Adrenal gland (tissue), 12 donors: ENCODE data around the gene SH3PXD2B. TPM values are rescaled to one million over a fixed set of nuclear protein-coding genes. Genes with fewer than 3 reads are reported as not detected.

Experiments
- DNase-seq, 7 donors: peaks; one replicate each; pipeline ENCODE4 v3.0.0-alpha.2; 2019 to 2020
- H3K27ac ChIP-seq, 5 donors: fragments of 200-600 bp; sonication (generic) in 4 of 5; 1 replicate in 3 of 5; 2 replicates in 2 of 5; pipeline versions ENCODE4 v1.5.1 to v1.8.0; 2016 to 2020; ENCODE audit warnings: mild to moderate bottlenecking in 1 of 5
- H3K27me3 ChIP-seq: fragments of 200-600 bp; 2 replicates; pipeline ENCODE4 v1.8.0; 2021
- H3K36me3 ChIP-seq, 2 donors: fragments of 200-600 bp; replicated peaks in 1 of 2; 1 replicate in 1 of 2; 2 replicates in 1 of 2; pipeline versions ENCODE4 v1.5.1 to v1.8.0; 2018 to 2022
- H3K4me1 ChIP-seq, 2 donors: fragments of 200-600 bp; replicated peaks in 1 of 2; 1 replicate in 1 of 2; 2 replicates in 1 of 2; pipeline versions ENCODE4 v1.5.1 to v1.8.0; 2018 to 2021
- H3K4me3 ChIP-seq, 4 donors: fragments of 200-600 bp; sonication (generic) in 3 of 4; one replicate each; pipeline ENCODE4 v1.5.1; 2016 to 2018
- H3K9me3 ChIP-seq, 3 donors: fragments of 200-600 bp; sonication (generic) in 1 of 3; replicated peaks in 1 of 3; 1 replicate in 2 of 3; 2 replicates in 1 of 3; pipeline versions ENCODE4 v1.5.1 to v1.8.0; 2016 to 2021
- CTCF ChIP-seq, 6 experiments: fragments of 450-650 bp in 4 of 6; fragments of 200-600 bp in 2 of 6; sonication (generic) in 1 of 6; IDR thresholded peaks; 1 replicate in 5 of 6; 2 replicates in 1 of 6; pipeline versions ENCODE4 v1.5.1 to v1.8.0; 2016 to 2021; ENCODE audit warnings: antibody characterized with exemption in 6 of 6, mild to moderate bottlenecking in 2 of 6, moderate library complexity in 1 of 6
- POLR2A ChIP-seq, 2 donors: fragments of 450-650 bp; IDR thresholded peaks; one replicate each; pipeline ENCODE4 v1.6.1; 2017; ENCODE audit warnings: antibody characterized with exemption in 2 of 2, mild to moderate bottlenecking in 2 of 2, moderate library complexity in 1 of 2
- WGBS, 4 donors: extraction: QIAGEN DNeasy Blood & Tissue Kit in 2 of 4; methylation state at CpG; one replicate each; pipeline versions ENCODE4 v1.1.5 to v1.1.7; 2013 to 2017; 5-methylcytosine and 5-hydroxymethylcytosine counted together
- intact Hi-C, 2 donors: fragments of 100-400 bp; cut with DNase I; formaldehyde crosslinking; loops; one replicate each; pipeline versions ENCODE4 v1.14.1 to v1.15.0; 2022 to 2023
- polyA plus RNA-seq, 3 donors: library from polyadenylated mRNA; stranded (reverse); fragments of 200-250 nt in 2 of 3; fragments of 350-450 nt in 1 of 3; fragmentation: Illumina TruSeq in 1 of 3; extraction: RNeasy Lipid Tissue Mini Kit (QIAGEN cat#74804) in 1 of 3; gene quantifications; one replicate each; pipeline ENCODE4 v1.2.3, GENCODE V29; 2013 to 2014
- total RNA-seq, 9 donors: library from RNA; depleted of rRNA in 4 of 9; stranded (reverse); fragments of >200 nt in 4 of 9; fragments of 120-200 nt in 1 of 9; fragmentation: NEBNext Ultra II Directional in 1 of 9; extraction: Animal tissue kit (Norgen Biotek cat#: 25700) in 1 of 9; gene quantifications; one replicate each; pipeline versions ENCODE4 v1.1.0 to v1.2.4, GENCODE V29; 2013 to 2023
- donor health status: healthy with polysubstance abuse.
- donor health status: Bipolar disorder and iron deficiency.
- donor health status: DM: yes; HTN: yes; CAD: no.
- donor health status: DM: no; HTN: no; CAD: no.
- donor health status: DM: no; HTN: no; CAD: no.
- donor health status: DM: yes; HTN: yes; CAD: no.

Gene SH3PXD2B
- total and polyA plus RNA-seq, 12 donors, result 15.2 to 111 (median 51.5) TPM

DNA sequence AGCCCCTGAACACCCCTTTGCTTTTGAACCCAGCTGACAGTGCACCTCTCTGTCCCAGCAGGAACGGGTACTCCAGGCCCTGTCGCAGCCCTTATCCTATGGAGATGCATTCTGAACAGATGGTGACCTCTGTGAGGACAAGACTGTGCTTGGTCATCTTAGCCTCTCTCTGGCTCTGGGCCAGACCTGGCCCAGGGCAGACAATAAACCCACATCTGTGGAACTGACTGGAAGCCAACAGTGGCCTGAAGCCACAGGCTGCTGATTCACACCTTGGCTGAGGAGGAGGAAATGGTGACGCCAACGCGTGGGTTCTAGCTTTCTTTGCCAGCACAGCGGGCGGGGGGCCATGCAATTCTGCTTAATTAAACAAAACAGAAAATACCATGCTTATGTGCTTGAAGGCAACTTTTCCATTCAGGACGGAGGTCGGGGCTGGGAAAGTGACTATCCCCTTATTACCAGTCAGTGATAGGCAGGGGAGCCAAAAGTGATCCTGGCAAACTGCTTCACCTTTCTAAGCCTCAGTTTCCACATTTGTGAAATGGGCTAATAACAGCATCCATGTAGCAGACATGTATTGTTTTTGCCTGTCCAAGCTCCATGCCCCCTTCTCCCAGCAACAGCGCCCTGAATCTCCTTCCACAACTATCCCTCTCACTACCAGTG, 10.8 kb downstream of the SH3PXD2B start:
- DNase-seq, result peak; percentile 91 to 98 (median 96)
- Histone ChIP-seq H3K4me1 (peaks cover 49 to 85% of the 10 kb centered on the region in 2 donors), H3K27ac (peak overlapping the region; percentile 70 to 94 (median 94)), H3K4me3 (no peak overlapping the region), H3K27me3 (no peaks in the 10 kb centered on the region), H3K36me3 (no peaks in the 10 kb centered on the region), H3K9me3 (no peaks in the 10 kb centered on the region)
- TF ChIP-seq CTCF (IDR thresholded peaks at IDR 0.05), result no peak
- TF ChIP-seq POLR2A (IDR thresholded peaks at IDR 0.05), result peak in 1 of 2 donors; percentile 32
- 20 to 27% (median 26%) methylated on average over 9 to 10 of the region's 10 CpGs for WGBS, 4 donors
- intact Hi-C loops, result no loop called here

DNA sequence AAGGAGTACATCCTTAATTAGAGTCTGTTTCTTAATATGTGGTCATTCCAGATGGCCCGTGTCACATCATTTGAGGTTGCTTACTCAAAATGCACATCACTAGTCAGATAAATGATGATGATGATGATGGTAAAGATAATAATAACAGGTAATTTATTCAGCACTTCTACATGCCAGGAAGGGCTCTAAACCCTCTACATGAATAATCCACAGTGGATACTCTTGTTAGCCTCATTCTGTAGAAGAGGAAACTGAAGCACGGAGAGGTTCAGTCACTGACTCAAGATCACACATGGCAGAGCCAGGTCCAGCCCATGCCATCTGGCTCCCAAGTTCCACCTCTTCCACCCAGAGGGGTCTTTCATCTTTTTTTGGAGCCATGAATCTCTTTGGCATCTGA, 11.7 kb downstream of the SH3PXD2B start:
- no peaks in the 10 kb centered on the region for H3K9me3 ChIP-seq
- TF ChIP-seq POLR2A (IDR thresholded peaks at IDR 0.05), result no peak
- no peak for TF ChIP-seq CTCF (IDR thresholded peaks at IDR 0.05)
- DNase-seq, result no peak
- intact Hi-C loops, result no loop called here
- no peaks in the 10 kb centered on the region for H3K27me3 ChIP-seq
- peaks cover 57 to 89% of the 10 kb centered on the region in 2 donors for H3K4me1 ChIP-seq
- peak overlapping the region; percentile 63 to 94 (median 94) for H3K27ac ChIP-seq
- WGBS, 4 donors, result 82 to 92% (median 88%) methylated on average over 2 of the region's 2 CpGs
- no peaks in the 10 kb centered on the region for H3K36me3 ChIP-seq
- H3K4me3 ChIP-seq, result no peak overlapping the region

- H3K4me3 ChIP-seq, result no peak overlapping the region
- WGBS, 4 donors, result 45 to 72% (median 50%) methylated on average over 14 of the region's 14 CpGs
- H3K27me3 ChIP-seq, result no peaks in the 10 kb centered on the region
- H3K4me1 ChIP-seq, result peaks cover 61 to 89% of the 10 kb centered on the region in 2 donors
- no peaks in the 10 kb centered on the region for H3K36me3 ChIP-seq
- H3K27ac ChIP-seq, result peak overlapping the region; percentile 73 to 94 (median 92)
- peak; percentile 91 to 99 (median 96) for DNase-seq
- TF ChIP-seq POLR2A (IDR thresholded peaks at IDR 0.05) (peak in 1 of 2 donors; percentile 79), CTCF (IDR thresholded peaks at IDR 0.05) (no peak)
- H3K9me3 ChIP-seq, result no peaks in the 10 kb centered on the region
- intact Hi-C loops, result no loop called here
These were observed 13.0 kb downstream of the SH3PXD2B start for GRCh38 chr5:172441262-172441751.

- H3K27me3 ChIP-seq, result no peaks in the 10 kb centered on the region
- peak in 1 of 7 donors; percentile 22 for DNase-seq
- 83 to 89% (median 84%) methylated on average over 7 of the region's 7 CpGs for WGBS, 4 donors
- TF ChIP-seq CTCF (IDR thresholded peaks at IDR 0.05) (no peak), POLR2A (IDR thresholded peaks at IDR 0.05) (no peak)
- no peaks in the 10 kb centered on the region for H3K36me3 ChIP-seq
- intact Hi-C loops, result no loop called here
- no peaks in the 10 kb centered on the region for H3K9me3 ChIP-seq
- H3K4me3 ChIP-seq, result no peak overlapping the region
- peaks cover 54 to 82% of the 10 kb centered on the region in 2 donors for H3K4me1 ChIP-seq
- peak overlapping the region; percentile 73 to 94 (median 92) for H3K27ac ChIP-seq
These were observed 13.8 kb downstream of the SH3PXD2B start for GRCh38 chr5:172440486-172440885.
